BLaER1 (cell line): ENCODE data around the gene RHEX.
"Not testable (repeated sequence)": the region's sequence is repeated elsewhere in the genome, so short reads cannot be mapped to it uniquely, and the experiment has no call there.

ENCODE experiments used
- H3K27ac ChIP-seq: shearing (Covaris generic); formaldehyde crosslinking; 2 replicates; pipeline ENCODE4 v1.8.1; 2022
- H3K27me3 ChIP-seq: shearing (Covaris generic); formaldehyde crosslinking; 2 replicates; pipeline ENCODE4 v1.8.1; 2022
- H3K36me3 ChIP-seq: shearing (Covaris generic); formaldehyde crosslinking; 2 replicates; pipeline ENCODE4 v1.8.1; 2022
- H3K4me1 ChIP-seq: shearing (Covaris generic); formaldehyde crosslinking; 2 replicates; pipeline ENCODE4 v1.8.1; 2022
- H3K4me2 ChIP-seq: shearing (Covaris generic); formaldehyde crosslinking; 2 replicates; pipeline ENCODE4 v1.8.1; 2022
- H3K4me3 ChIP-seq: shearing (Covaris generic); formaldehyde crosslinking; 2 replicates; pipeline ENCODE4 v1.8.1; 2022
- H3K9ac ChIP-seq: shearing (Covaris generic); formaldehyde crosslinking; 2 replicates; pipeline ENCODE4 v1.8.1; 2022
- H3K9me3 ChIP-seq: shearing (Covaris generic); formaldehyde crosslinking; 2 replicates; pipeline ENCODE4 v1.8.1; 2022
- H4K20me1 ChIP-seq: shearing (Covaris generic); formaldehyde crosslinking; 2 replicates; pipeline ENCODE4 v1.8.1; 2022
- Cebpa-rat ChIP-seq: shearing (Covaris generic); IDR thresholded peaks from 2 replicates; pipeline ENCODE4 v1.8.1; 2022

Gene RHEX, protein sequence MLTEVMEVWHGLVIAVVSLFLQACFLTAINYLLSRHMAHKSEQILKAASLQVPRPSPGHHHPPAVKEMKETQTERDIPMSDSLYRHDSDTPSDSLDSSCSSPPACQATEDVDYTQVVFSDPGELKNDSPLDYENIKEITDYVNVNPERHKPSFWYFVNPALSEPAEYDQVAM

DNA sequence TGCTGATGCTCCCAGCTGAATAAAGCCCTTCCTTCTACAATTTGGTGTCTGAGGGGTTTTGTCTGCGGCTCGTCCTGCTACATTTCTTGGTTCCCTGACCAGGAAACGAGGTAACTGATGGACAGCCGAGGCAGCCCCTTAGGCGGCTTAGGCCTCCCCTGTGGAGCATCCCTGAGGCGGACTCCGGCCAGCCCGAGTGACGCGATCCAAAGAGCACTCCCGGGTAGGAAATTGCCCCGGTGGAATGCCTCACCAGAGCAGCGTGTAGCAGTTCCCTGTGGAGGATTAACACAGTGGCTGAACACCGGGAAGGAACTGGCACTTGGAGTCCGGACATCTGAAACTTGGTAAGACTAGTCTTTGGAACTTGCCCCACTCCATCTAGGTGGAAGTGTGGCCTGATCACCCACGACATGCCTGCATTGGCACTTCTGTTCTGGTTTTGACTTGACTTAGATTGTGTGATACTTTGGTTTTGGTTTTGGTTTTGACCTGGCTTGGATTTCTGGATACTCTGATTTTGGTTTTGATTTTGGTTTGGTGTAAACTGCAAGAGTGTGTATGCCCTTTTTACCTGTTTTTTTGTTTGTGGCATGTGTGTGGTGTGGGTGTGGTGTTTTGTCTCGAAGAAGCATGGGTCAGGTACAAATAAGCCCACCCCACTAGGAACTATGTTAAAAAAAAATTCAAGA lies at the start of gene RHEX:
Gene RHEX (plus strand): TSS at position 255 of the 692 bp plus-strand sequence. CDS start 44,656 bp downstream, outside the sequence.
- H3K4me3 ChIP-seq: peak within 1 kb of the TSS; percentile 41
- H3K27me3 ChIP-seq, H3K9me3 ChIP-seq, H3K36me3 ChIP-seq, H4K20me1 ChIP-seq: not testable (repeated sequence)
- peak within 1 kb of the TSS; percentile 79 for H3K27ac ChIP-seq
- peaks cover 42% of the 10 kb centered on the region for H3K4me1 ChIP-seq
- peak within 1 kb of the TSS; percentile 53 for H3K9ac ChIP-seq
- peak within 1 kb of the TSS; percentile 81 for H3K4me2 ChIP-seq

DNA sequence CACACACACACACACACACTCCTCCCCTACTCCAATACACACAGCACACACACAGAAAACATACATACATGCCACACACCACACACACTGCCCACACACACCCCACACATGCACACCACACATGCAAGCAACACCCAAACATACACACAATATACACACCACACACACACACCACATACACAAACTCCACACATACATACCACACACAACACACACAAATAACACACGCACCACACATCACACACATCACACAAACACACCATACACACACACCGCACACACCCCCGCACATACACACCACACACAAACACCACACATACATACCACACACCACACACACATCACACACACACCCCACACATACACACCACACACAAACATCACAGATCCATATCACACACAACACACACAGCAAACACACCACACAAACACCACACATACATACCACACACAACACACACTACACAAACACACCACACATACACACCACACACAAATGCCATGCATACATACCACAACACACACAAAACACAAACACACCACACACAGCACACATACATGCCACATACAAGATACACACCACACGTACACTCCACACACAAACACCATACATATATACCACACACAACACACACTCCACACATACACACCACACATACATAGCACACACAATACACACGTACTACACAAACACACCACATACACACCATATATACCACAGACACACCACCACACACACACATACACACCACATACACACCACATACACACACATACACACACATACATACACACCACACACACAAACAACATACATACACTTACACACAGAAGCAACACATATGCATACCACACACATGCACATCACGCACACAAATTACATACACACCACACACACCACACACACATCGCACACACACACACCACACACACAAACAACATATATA lies 48.8 kb upstream of the RHEX start:
- H3K36me3 ChIP-seq: no peaks in the 10 kb centered on the region
- H3K9ac ChIP-seq: no peak overlapping the region
- no peak overlapping the region for H3K27ac ChIP-seq
- no peaks in the 10 kb centered on the region for H3K27me3 ChIP-seq
- H4K20me1 ChIP-seq: no peaks in the 10 kb centered on the region
- no peak for TF ChIP-seq Cebpa-rat
- no peaks in the 10 kb centered on the region for H3K9me3 ChIP-seq
- no peaks in the 10 kb centered on the region for H3K4me1 ChIP-seq
- H3K4me3 ChIP-seq: no peak overlapping the region
- no peak overlapping the region for H3K4me2 ChIP-seq

DNA sequence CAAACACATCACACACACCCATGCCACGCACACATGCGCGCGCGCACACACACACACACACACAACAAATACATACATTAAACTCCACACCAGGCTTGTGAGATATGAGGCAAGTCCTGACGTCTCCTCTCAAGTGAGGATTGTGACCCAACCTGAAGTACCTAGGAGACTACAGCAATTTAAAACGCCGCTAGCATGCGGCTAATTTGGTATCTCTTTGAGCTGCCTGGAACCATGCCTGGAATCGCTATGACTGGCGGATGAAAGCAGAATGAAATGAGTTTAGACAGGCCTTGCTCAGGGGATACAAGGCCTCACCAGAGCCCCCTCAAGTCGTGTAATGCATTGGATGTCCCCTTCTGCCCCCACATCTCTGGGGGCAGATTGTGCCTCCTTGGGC lies 48.1 kb upstream of the RHEX start:
- H3K4me3 ChIP-seq: no peak overlapping the region
- no peak overlapping the region for H3K9ac ChIP-seq
- no peak for TF ChIP-seq Cebpa-rat
- H3K36me3 ChIP-seq: no peaks in the 10 kb centered on the region
- H3K4me1 ChIP-seq: no peaks in the 10 kb centered on the region
- H3K27me3 ChIP-seq: no peaks in the 10 kb centered on the region
- H3K9me3 ChIP-seq: no peaks in the 10 kb centered on the region
- no peak overlapping the region for H3K4me2 ChIP-seq
- H4K20me1 ChIP-seq: no peaks in the 10 kb centered on the region
- no peak overlapping the region for H3K27ac ChIP-seq

DNA sequence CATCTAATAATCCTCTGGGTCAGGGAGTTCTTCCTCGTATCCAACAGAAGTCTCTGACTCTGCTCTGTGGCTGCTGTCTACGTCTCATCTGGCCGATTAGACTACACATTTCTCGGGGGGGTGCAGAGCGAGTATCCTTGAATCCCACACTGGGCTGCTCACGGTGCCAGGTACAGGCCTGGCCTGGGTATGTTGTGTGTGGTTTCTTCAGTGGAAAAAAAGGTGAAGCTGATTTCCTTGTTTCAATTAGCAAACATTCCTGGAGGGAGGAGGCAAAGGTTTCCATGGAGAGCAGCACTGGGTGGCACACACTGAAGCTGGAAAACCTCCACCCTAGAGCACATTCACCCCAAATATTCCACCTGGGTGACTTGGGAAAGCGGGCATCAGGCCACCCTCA lies 47.7 kb upstream of the RHEX start:
- H3K9ac ChIP-seq: no peak overlapping the region
- H3K27ac ChIP-seq: no peak overlapping the region
- H3K36me3 ChIP-seq: no peaks in the 10 kb centered on the region
- H3K4me1 ChIP-seq: no peaks in the 10 kb centered on the region
- no peak for TF ChIP-seq Cebpa-rat
- H3K4me3 ChIP-seq: no peak overlapping the region
- no peaks in the 10 kb centered on the region for H3K27me3 ChIP-seq
- no peaks in the 10 kb centered on the region for H4K20me1 ChIP-seq
- H3K4me2 ChIP-seq: no peak overlapping the region
- H3K9me3 ChIP-seq: no peaks in the 10 kb centered on the region

DNA sequence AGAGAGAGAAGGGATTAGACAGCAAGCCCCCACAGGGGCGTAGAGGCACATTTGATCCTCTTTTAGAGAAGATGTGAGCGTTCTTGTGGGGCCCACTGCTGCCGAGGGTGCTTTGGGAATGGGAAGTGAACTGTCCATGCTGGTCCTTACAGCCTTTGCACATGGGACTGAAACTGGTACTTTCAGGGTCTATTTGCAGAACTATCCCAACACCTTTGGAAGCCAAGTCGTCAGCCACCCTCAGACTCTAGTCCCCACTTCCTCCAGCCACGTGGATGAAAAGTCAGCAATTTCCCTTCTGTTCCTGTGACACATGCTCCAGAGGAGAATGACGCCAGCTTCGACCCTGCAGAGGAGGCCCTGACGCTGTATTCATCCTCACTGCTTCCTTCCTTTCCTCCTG lies 47.2 kb upstream of the RHEX start:
- Histone ChIP-seq H3K36me3 (no peaks in the 10 kb centered on the region), H3K4me1 (no peaks in the 10 kb centered on the region), H3K27me3 (no peaks in the 10 kb centered on the region), H3K4me2 (no peak overlapping the region), H4K20me1 (no peaks in the 10 kb centered on the region), H3K9ac (no peak overlapping the region), H3K4me3 (no peak overlapping the region), H3K9me3 (no peaks in the 10 kb centered on the region), H3K27ac (no peak overlapping the region)
- TF ChIP-seq Cebpa-rat: no peak

DNA sequence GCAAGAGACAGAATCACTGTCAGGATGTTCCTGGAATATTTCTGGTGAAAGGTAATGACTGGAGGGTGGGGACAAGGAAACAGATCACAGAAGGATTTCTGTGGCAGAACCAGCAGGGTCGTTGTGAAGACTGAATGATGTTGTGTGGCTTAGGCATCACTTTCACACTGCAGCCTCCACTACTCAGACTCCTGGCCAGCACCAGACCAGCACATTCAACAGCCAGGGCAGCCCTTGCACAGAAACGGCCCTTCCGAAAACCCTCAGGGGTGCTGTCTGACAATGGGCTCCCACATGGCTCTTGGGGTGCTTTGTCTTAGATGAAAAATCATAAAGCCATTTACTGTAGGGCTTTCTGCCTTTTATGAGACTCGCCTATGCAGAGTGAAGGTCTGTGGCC lies 46.0 kb upstream of the RHEX start:
- H3K4me2 ChIP-seq: no peak overlapping the region
- H3K27me3 ChIP-seq: no peaks in the 10 kb centered on the region

DNA sequence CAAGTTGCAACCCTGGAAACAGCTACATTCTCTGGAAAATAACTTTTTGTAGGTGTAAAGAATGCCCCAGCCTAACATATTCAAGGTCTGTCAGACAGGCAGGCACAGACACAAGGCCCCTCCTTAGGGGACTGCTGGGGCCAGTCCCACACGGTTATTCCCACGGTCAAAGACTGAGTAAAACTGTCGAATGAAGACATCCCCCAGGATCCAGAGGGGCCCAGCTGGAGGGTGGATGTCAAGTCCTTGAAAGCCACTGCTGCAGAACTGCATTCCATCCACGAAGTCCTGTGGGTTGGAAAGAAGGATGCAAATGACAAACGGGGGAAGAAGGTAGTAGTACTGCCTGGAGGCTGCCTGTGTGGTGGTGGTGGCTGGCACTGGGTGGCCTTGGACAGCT lies 42.9 kb upstream of the RHEX start:
- TF ChIP-seq Cebpa-rat: no peak
- Histone ChIP-seq H4K20me1 (no peaks in the 10 kb centered on the region), H3K4me1 (peaks cover 28% of the 10 kb centered on the region), H3K4me3 (no peak overlapping the region), H3K9me3 (no peaks in the 10 kb centered on the region), H3K36me3 (no peaks in the 10 kb centered on the region), H3K27ac (no peak overlapping the region), H3K9ac (no peak overlapping the region), H3K27me3 (no peaks in the 10 kb centered on the region), H3K4me2 (no peak overlapping the region)

More for the DNA sequence above, 46.0 kb upstream of the RHEX start:
- Histone ChIP-seq H4K20me1 (no peaks in the 10 kb centered on the region), H3K4me1 (peaks cover 11% of the 10 kb centered on the region), H3K36me3 (no peaks in the 10 kb centered on the region), H3K9me3 (no peaks in the 10 kb centered on the region), H3K4me3 (no peak overlapping the region), H3K27ac (no peak overlapping the region), H3K9ac (no peak overlapping the region)
- TF ChIP-seq Cebpa-rat: no peak

DNA sequence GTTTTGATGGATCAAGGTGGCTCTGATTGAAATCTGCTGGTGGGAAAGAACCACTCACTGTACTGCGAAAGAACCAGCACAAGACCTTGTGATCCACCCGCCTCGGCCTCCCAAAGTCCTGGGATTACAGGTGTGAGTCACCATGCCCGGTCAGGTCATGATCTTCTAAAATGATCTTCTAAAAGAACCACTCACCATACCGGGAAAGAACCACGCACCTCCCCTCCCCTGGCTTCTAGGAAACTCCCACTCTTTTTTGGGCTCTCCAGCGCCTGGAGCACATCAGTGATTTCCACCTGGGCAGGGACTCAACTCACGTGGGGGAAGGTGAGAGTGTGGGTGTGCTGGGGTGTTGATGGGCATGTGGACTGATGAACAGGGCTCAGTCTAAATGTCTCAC lies 41.9 kb upstream of the RHEX start:
- peak overlapping the region; percentile 78 for H3K4me2 ChIP-seq
- H3K9me3 ChIP-seq: no peaks in the 10 kb centered on the region
- H3K9ac ChIP-seq: no peak overlapping the region
- H3K4me3 ChIP-seq: no peak overlapping the region
- peaks cover 28% of the 10 kb centered on the region for H3K4me1 ChIP-seq
- H3K27ac ChIP-seq: peak overlapping the region; percentile 60; the same call in 1 of the 2 replicates
- no peak for TF ChIP-seq Cebpa-rat
- H4K20me1 ChIP-seq: no peaks in the 10 kb centered on the region
- H3K27me3 ChIP-seq: no peaks in the 10 kb centered on the region
- no peaks in the 10 kb centered on the region for H3K36me3 ChIP-seq

DNA sequence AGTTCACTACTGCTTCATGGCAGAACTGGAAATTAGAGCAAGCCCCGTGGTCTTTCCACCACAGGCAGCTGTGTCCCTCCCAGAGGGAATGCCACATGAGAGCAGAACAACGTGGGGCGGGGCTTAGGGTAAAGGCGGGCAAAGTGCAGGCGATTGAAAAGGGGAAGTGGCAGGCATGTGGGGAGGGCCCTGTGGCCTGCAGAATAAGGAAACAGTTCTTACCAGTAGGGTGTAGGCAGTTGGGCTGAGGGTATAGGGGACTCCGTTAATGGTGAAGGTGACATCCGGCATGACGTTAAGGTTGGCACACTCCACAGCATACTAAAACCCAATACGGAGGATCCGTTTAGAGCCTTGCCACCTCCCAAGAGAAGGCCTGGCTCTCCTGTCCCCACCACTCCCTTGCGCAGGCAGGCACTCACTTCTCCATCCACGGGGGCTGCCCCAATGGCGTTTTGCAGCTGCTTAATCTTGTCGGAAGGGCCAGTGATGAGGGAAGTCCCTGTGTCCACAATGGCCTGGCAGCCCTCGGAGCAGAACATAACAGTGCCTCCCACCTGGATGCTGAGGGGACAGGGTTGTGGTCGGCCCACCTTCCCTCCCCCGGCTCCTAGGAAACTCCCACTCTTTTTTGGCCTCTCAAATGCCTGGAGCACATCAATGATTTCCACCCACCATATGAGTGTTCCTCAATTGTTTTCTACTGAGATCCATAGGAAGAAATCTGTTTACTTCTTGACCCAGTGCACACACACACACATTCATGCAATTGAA lies 40.7 kb upstream of the RHEX start:
- H3K4me2 ChIP-seq: peak overlapping the region; percentile 78

More for the DNA sequence above, 40.7 kb upstream of the RHEX start:
- no peaks in the 10 kb centered on the region for H3K9me3 ChIP-seq
- TF ChIP-seq Cebpa-rat: no peak
- peak overlapping the region; percentile 84 for H3K27ac ChIP-seq
- peak overlapping the region; percentile 24; the same call in 1 of the 2 replicates for H3K4me3 ChIP-seq
- H3K36me3 ChIP-seq: no peaks in the 10 kb centered on the region
- H3K4me1 ChIP-seq: peaks cover 28% of the 10 kb centered on the region
- H3K27me3 ChIP-seq: no peaks in the 10 kb centered on the region
- H3K9ac ChIP-seq: peak overlapping the region; percentile 23; the same call in 1 of the 2 replicates
- H4K20me1 ChIP-seq: no peaks in the 10 kb centered on the region
